Trophoblast cell (in vitro differentiated cells and primary cell): Measurements from ENCODE around the gene AMBRA1.

Experiments
- DNase-seq, 2 donors: peaks; one replicate each; pipeline ENCODE4 v3.0.0-alpha.2; 2016
- H2AFZ ChIP-seq: 2 replicates; pipeline ENCODE4 v1.6.1; 2013; ENCODE audit warnings: low read length, moderate library complexity, mild to moderate bottlenecking; ENCODE audit not compliant: insufficient read depth, poor library complexity
- H2AK5ac ChIP-seq: 2 replicates; pipeline ENCODE4 v1.6.1; 2013; ENCODE audit warnings: mild to moderate bottlenecking, low read length
- H2BK120ac ChIP-seq: 2 replicates; pipeline ENCODE4 v1.6.1; 2013; ENCODE audit warnings: low read length, mild to moderate bottlenecking, moderate library complexity; ENCODE audit not compliant: insufficient read depth, poor library complexity
- H2BK12ac ChIP-seq: 2 replicates; pipeline ENCODE4 v1.6.1; 2013; ENCODE audit warnings: mild to moderate bottlenecking, low read length, moderate library complexity
- H2BK5ac ChIP-seq: 2 replicates; pipeline ENCODE4 v1.6.1; 2013; ENCODE audit warnings: low read length, low read depth, moderate library complexity, mild to moderate bottlenecking; ENCODE audit not compliant: poor library complexity
- H3K14ac ChIP-seq: 2 replicates; pipeline ENCODE4 v1.6.1; 2013; ENCODE audit warnings: mild to moderate bottlenecking, low read length
- H3K18ac ChIP-seq: 2 replicates; pipeline ENCODE4 v1.6.1; 2013; ENCODE audit warnings: mild to moderate bottlenecking, low read length
- H3K23ac ChIP-seq: 2 replicates; pipeline ENCODE4 v1.6.1; 2013; ENCODE audit warnings: low read length
- H3K27ac ChIP-seq: 2 replicates; pipeline ENCODE4 v1.5.1; 2013; ENCODE audit warnings: low read depth, mild to moderate bottlenecking, inconsistent platforms, low read length, moderate library complexity
- H3K27me3 ChIP-seq: 2 replicates; pipeline ENCODE4 v1.6.1; 2013; ENCODE audit warnings: inconsistent platforms, mild to moderate bottlenecking, low read length, moderate library complexity; ENCODE audit not compliant: insufficient read depth
- H3K36me3 ChIP-seq, 2 experiments: 1 replicate in 1 of 2; 2 replicates in 1 of 2; pipeline ENCODE4 v1.6.1; 2013; ENCODE audit warnings: low read length in 2 of 2, mild to moderate bottlenecking in 2 of 2, moderate library complexity in 1 of 2; ENCODE audit not compliant: insufficient read depth in 2 of 2, control insufficient read depth in 1 of 2
- H3K4ac ChIP-seq: 2 replicates; pipeline ENCODE4 v1.6.1; 2013; ENCODE audit warnings: low read depth, mild to moderate bottlenecking, low read length, moderate library complexity
- H3K4me1 ChIP-seq, 2 experiments: 1 replicate in 1 of 2; 2 replicates in 1 of 2; pipeline ENCODE4 v1.6.1; 2013; ENCODE audit warnings: low read length in 2 of 2, mild to moderate bottlenecking in 2 of 2, moderate library complexity in 1 of 2; ENCODE audit not compliant: insufficient read depth in 2 of 2, control insufficient read depth in 1 of 2
- H3K4me2 ChIP-seq: 2 replicates; pipeline ENCODE4 v1.6.1; 2013; ENCODE audit warnings: inconsistent platforms, mild to moderate bottlenecking, low read length, moderate library complexity
- H3K4me3 ChIP-seq: 2 replicates; pipeline ENCODE4 v1.5.1; 2013; ENCODE audit warnings: mild to moderate bottlenecking, low read depth, low read length, inconsistent platforms
- H3K79me1 ChIP-seq: one replicate; pipeline ENCODE4 v1.6.1; 2013; ENCODE audit warnings: low read length
- H3K79me2 ChIP-seq: 2 replicates; pipeline ENCODE4 v1.6.1; 2013; ENCODE audit warnings: low read length, mild to moderate bottlenecking; ENCODE audit not compliant: control insufficient read depth, insufficient read depth, poor library complexity
- H3K9ac ChIP-seq: 2 replicates; pipeline ENCODE4 v1.6.1; 2013; ENCODE audit warnings: mild to moderate bottlenecking, low read length
- H3K9me3 ChIP-seq: 2 replicates; pipeline ENCODE4 v1.6.1; 2013; ENCODE audit warnings: low read depth, mild to moderate bottlenecking, control low read depth, inconsistent platforms, low read length; ENCODE audit not compliant: insufficient read depth
- H4K12ac ChIP-seq: 2 replicates; pipeline ENCODE4 v1.6.1; 2013; ENCODE audit warnings: low read depth, mild to moderate bottlenecking, low read length, moderate library complexity
- H4K8ac ChIP-seq: 2 replicates; pipeline ENCODE4 v1.6.1; 2013; ENCODE audit warnings: low read depth, mild to moderate bottlenecking, low read length, moderate library complexity
- H4K91ac ChIP-seq: one replicate; pipeline ENCODE4 v1.6.1; 2013; ENCODE audit warnings: low read depth, mild to moderate bottlenecking, low read length, moderate library complexity
- WGBS: extraction: QIAGEN DNeasy Blood & Tissue Kit; methylation state at CpG from one replicate; pipeline ENCODE4 v1.1.7; 2013; ENCODE audit warnings: missing lambda C conversion rate; ENCODE audit not compliant: insufficient read length, insufficient coverage; ENCODE audit errors: extremely low coverage; 5-methylcytosine and 5-hydroxymethylcytosine counted together

The AMBRA1 gene

GRCh38 chr11:46480166-46480726, 113.6 kb downstream of the AMBRA1 start:
- no peaks in the 10 kb centered on the region for H3K4me1 ChIP-seq
- no peak for DNase-seq
- no peak overlapping the region for H3K27ac ChIP-seq
- H3K4me3 ChIP-seq: no peak overlapping the region
- no peak overlapping the region for H2AFZ ChIP-seq
- no peaks in the 10 kb centered on the region for H3K27me3 ChIP-seq
- H2BK5ac ChIP-seq: no peak overlapping the region
- WGBS: no CpG with 5 or more reads among the region's 2 CpGs
- no peak overlapping the region for H2BK12ac ChIP-seq
- H2AK5ac ChIP-seq: no peak overlapping the region
- H3K4ac ChIP-seq: no peak overlapping the region
- no peak overlapping the region for H3K4me2 ChIP-seq
- no peak overlapping the region for H3K14ac ChIP-seq
- H3K18ac ChIP-seq: no peak overlapping the region
- no peaks in the 10 kb centered on the region for H3K79me1 ChIP-seq
- H3K79me2 ChIP-seq: no peaks in the 10 kb centered on the region
- H2BK120ac ChIP-seq: no peak overlapping the region
- no peak overlapping the region for H4K12ac ChIP-seq
- H4K8ac ChIP-seq: no peak overlapping the region
- no peaks in the 10 kb centered on the region for H3K9me3 ChIP-seq
- no peak overlapping the region for H3K9ac ChIP-seq
- no peaks in the 10 kb centered on the region for H3K36me3 ChIP-seq
- no peak overlapping the region for H4K91ac ChIP-seq
- H3K23ac ChIP-seq: no peak overlapping the region

GRCh38 chr11:46479601-46480000, 114.2 kb downstream of the AMBRA1 start:
- Histone ChIP-seq H4K8ac (no peak overlapping the region), H3K4me3 (no peak overlapping the region), H2BK12ac (no peak overlapping the region), H3K14ac (no peak overlapping the region), H3K9ac (no peak overlapping the region), H3K4me2 (no peak overlapping the region), H3K4me1 (no peaks in the 10 kb centered on the region), H3K9me3 (no peaks in the 10 kb centered on the region), H2BK5ac (no peak overlapping the region), H3K79me1 (no peaks in the 10 kb centered on the region), H3K79me2 (no peaks in the 10 kb centered on the region), H3K36me3 (no peaks in the 10 kb centered on the region), H3K4ac (no peak overlapping the region), H3K27me3 (no peaks in the 10 kb centered on the region), H2BK120ac (no peak overlapping the region), H2AK5ac (no peak overlapping the region), H3K18ac (no peak overlapping the region), H3K23ac (no peak overlapping the region), H2AFZ (no peak overlapping the region), H4K91ac (no peak overlapping the region), H4K12ac (no peak overlapping the region), H3K27ac (no peak overlapping the region)
- no CpG with 5 or more reads among the region's 7 CpGs for WGBS
- DNase-seq: no peak

GRCh38 chr11:46478196-46478595, 115.6 kb downstream of the AMBRA1 start:
- no peak overlapping the region for H3K27ac ChIP-seq
- no peak for DNase-seq
- H2AFZ ChIP-seq: no peak overlapping the region
- no peaks in the 10 kb centered on the region for H3K9me3 ChIP-seq
- H3K9ac ChIP-seq: no peak overlapping the region
- H3K27me3 ChIP-seq: no peaks in the 10 kb centered on the region
- H3K4me3 ChIP-seq: no peak overlapping the region
- H2AK5ac ChIP-seq: no peak overlapping the region
- no peak overlapping the region for H3K23ac ChIP-seq
- H4K91ac ChIP-seq: no peak overlapping the region
- H3K4ac ChIP-seq: no peak overlapping the region
- no peaks in the 10 kb centered on the region for H3K4me1 ChIP-seq
- no peak overlapping the region for H2BK12ac ChIP-seq
- H4K8ac ChIP-seq: no peak overlapping the region
- no peak overlapping the region for H4K12ac ChIP-seq
- H3K18ac ChIP-seq: no peak overlapping the region
- no peak overlapping the region for H3K14ac ChIP-seq
- H3K4me2 ChIP-seq: no peak overlapping the region
- no peaks in the 10 kb centered on the region for H3K36me3 ChIP-seq
- H3K79me2 ChIP-seq: no peaks in the 10 kb centered on the region
- no peak overlapping the region for H2BK120ac ChIP-seq
- H2BK5ac ChIP-seq: no peak overlapping the region
- no CpG with 5 or more reads among the region's 1 CpG for WGBS
- H3K79me1 ChIP-seq: no peaks in the 10 kb centered on the region

GRCh38 chr11:46477136-46477535, 116.7 kb downstream of the AMBRA1 start:
- no peak overlapping the region for H4K91ac ChIP-seq
- no peak overlapping the region for H2BK12ac ChIP-seq
- no peak overlapping the region for H3K27ac ChIP-seq
- no peaks in the 10 kb centered on the region for H3K79me1 ChIP-seq
- no peaks in the 10 kb centered on the region for H3K36me3 ChIP-seq
- no peaks in the 10 kb centered on the region for H3K4me1 ChIP-seq
- no peaks in the 10 kb centered on the region for H3K27me3 ChIP-seq
- H3K4me2 ChIP-seq: no peak overlapping the region
- no peak overlapping the region for H2AK5ac ChIP-seq
- no peak overlapping the region for H3K4ac ChIP-seq
- H2BK5ac ChIP-seq: no peak overlapping the region
- H4K8ac ChIP-seq: no peak overlapping the region
- H2AFZ ChIP-seq: no peak overlapping the region
- no peak overlapping the region for H3K18ac ChIP-seq
- H3K4me3 ChIP-seq: no peak overlapping the region
- H3K9me3 ChIP-seq: no peaks in the 10 kb centered on the region
- no peak for DNase-seq
- WGBS: no CpG with 5 or more reads among the region's 1 CpG
- H3K14ac ChIP-seq: no peak overlapping the region
- H3K23ac ChIP-seq: no peak overlapping the region
- H3K79me2 ChIP-seq: no peaks in the 10 kb centered on the region
- no peak overlapping the region for H2BK120ac ChIP-seq
- H3K9ac ChIP-seq: no peak overlapping the region
- no peak overlapping the region for H4K12ac ChIP-seq
